ENCODE data around the gene MYO10.

DNA sequence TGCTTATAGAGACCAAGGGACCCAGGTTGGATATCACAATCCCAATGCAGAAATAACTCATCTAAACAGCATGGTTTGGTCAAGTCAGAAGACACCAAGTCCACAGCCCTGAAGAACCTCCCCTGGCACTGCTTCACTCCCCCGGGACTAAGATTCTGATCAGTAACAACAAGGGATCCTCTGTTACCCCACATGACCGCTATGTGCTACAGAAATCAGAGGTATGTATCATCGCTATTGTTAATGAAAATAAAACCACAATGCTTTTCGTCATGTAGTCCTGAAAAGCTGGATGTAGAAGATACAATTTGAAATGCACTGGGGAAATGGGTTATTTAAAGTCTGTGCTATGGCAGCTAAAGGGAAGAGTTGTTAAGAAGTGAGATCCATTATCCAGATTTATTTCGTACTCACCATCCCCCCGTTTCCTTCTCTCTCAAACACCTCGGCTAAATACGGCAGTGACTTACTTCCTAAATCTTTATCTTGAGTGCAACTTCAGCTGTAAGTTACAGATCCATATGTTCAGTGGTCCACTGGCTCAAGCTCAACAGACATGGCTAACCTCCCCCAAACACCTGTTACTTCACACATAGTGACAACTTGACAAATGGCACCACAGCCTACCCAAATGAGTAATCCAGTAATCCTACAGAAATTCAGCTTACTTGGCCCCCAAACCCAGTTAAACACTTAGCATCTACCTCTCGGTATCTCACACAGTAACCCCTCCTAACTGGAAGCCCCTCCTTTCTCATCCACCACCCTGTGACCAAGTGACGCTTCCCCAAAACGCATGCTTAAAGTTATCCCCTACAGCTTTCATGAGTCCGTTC lies 129.2 kb downstream of the MYO10 start:
- TF ChIP-seq, protein P1, sequence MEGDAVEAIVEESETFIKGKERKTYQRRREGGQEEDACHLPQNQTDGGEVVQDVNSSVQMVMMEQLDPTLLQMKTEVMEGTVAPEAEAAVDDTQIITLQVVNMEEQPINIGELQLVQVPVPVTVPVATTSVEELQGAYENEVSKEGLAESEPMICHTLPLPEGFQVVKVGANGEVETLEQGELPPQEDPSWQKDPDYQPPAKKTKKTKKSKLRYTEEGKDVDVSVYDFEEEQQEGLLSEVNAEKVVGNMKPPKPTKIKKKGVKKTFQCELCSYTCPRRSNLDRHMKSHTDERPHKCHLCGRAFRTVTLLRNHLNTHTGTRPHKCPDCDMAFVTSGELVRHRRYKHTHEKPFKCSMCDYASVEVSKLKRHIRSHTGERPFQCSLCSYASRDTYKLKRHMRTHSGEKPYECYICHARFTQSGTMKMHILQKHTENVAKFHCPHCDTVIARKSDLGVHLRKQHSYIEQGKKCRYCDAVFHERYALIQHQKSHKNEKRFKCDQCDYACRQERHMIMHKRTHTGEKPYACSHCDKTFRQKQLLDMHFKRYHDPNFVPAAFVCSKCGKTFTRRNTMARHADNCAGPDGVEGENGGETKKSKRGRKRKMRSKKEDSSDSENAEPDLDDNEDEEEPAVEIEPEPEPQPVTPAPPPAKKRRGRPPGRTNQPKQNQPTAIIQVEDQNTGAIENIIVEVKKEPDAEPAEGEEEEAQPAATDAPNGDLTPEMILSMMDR (IDR thresholded peaks at IDR 0.05) = no peak
- no peak for TF ChIP-seq EP300 (IDR thresholded peaks at IDR 0.05)
- TF ChIP-seq POLR2A (IDR thresholded peaks at IDR 0.05) = no peak

All from tibial nerve (tissue), 4 donors.